Activated CD4-positive, alpha-beta T cell treated with anti-CD3 and anti-CD28 coated beads, Interleukin-2, amount 50 U/mL, for 24 hours (primary cell): ENCODE results near the gene CELSR2.

Source experiments
- DNase-seq, 2 donors: peaks; one replicate each; pipeline ENCODE4 v3.0.0-alpha.2; 2020; ENCODE audit warnings: low read depth in 1 of 2, low spot score in 1 of 2

CELSR2 gene

GRCh38 chr1:109263597-109264378, 14.4 kb downstream of the CELSR2 start:
- DNase-seq = peak; percentile 65 to 70

DNA sequence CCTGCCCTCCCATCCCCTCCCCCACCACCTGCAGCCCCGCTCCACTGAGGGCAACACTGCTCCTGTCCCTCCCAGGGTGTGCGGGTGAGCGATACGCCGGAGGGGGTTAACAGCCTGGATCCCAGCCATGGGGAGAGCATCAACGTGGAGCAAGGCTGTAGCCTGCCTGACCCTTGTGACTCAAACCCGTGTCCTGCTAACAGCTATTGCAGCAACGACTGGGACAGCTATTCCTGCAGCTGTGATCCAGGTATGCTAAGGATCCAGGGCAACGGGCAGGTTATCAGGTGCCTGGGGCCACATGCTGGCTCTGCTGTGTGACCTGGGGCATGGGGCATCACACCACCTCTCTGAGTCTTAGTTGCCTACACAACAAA, 15.0 kb downstream of the CELSR2 start:
- no peak for DNase-seq

DNA sequence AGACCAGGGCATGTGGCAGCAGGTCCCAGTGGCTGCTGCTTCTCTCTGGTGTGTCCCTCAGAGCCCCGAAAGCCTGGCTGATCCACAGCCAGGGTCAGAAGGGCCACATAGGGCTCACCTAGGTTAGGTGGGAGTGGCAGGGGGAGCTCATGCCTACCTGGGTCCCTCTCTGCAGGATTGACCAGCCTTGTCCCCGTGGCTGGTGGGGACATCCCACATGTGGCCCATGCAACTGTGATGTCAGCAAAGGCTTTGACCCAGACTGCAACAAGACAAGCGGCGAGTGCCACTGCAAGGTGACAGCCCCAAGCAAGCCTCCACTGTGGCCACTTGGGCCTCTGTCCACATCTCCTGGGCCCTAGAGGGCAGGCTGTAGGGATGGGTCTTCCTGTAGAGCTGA, 15.7 kb downstream of the CELSR2 start:
- DNase-seq = no peak

GRCh38 chr1:109265741-109266330, 16.5 kb downstream of the CELSR2 start:
- DNase-seq = no peak

- DNase-seq = no peak
Measured at GRCh38 chr1:109266965-109267364, 17.6 kb downstream of the CELSR2 start.

GRCh38 chr1:109267743-109268300, 18.5 kb downstream of the CELSR2 start:
- no peak for DNase-seq

- DNase-seq = no peak
Measured at GRCh38 chr1:109268431-109269211, 19.3 kb downstream of the CELSR2 start.

DNA sequence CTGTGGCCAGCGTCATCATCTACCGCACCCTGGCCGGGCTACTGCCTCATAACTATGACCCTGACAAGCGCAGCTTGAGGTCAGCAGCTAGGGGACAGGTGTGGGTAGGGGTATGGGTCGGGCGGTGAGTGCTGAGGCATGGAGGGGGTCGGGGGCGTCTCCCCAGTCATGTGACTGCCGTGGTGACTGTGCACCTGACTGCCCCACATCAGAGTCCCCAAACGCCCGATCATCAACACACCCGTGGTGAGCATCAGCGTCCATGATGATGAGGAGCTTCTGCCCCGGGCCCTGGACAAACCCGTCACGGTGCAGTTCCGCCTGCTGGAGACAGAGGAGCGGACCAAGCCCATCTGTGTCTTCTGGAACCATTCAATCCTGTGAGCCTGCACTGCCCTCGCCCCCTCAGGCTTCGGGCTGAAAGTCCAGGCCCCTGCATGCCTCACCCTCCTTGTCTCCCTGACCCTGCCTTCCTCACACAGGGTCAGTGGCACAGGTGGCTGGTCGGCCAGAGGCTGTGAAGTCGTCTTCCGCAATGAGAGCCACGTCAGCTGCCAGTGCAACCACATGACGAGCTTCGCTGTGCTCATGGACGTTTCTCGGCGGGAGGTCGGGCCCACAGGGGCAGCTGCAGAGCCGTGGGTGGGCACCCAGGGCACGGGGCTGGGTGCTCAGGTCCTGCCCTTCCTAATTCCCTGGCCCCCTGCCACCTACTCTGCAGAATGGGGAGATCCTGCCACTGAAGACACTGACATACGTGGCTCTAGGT, 20.1 kb downstream of the CELSR2 start:
- DNase-seq = no peak

GRCh38 chr1:109269981-109270622, 20.8 kb downstream of the CELSR2 start:
- DNase-seq = no peak

DNA sequence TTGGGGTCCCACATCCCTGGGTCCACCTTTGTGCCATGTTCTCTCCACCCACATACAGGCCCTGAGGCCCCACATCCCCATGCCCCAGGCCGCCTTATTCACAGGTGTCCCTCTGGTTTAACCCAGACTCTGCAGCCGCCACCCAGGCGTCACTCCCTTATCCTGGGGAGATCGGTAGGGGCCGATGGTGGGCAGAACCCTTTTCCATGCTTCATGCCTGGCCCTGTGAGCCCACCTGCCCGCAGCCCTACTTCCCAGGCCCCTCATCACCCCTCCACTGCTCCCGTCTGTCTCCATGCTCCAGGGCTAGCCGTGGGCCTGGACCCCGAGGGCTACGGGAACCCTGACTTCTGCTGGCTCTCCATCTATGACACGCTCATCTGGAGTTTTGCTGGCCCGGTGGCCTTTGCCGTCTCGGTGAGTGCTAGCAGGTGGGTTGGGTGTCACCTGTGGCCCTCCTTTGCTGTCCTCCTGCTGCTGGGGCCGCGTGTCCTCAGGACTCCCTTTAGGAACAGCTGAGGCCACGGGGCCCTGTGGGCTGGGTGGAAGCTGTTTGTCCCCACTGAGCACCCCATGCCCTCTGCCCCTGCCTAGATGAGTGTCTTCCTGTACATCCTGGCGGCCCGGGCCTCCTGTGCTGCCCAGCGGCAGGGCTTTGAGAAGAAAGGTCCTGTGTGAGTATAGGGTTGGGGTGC, 21.4 kb downstream of the CELSR2 start:
- DNase-seq = no peak

DNA sequence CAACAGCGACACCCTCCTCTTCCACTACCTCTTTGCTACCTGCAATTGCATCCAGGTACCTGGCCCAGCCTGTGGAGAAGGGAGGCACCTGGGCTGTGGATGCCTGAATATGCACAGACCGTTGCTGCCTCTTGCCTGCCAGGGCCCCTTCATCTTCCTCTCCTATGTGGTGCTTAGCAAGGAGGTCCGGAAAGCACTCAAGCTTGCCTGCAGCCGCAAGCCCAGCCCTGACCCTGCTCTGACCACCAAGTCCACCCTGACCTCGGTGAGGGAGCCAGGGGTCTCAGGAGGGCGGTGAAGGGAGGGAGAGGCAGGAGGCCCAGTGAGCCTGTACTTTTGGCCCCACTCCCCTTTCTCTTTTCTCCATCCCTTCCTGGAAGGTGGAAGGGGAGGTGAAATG, 22.1 kb downstream of the CELSR2 start:
- no peak for DNase-seq

DNA sequence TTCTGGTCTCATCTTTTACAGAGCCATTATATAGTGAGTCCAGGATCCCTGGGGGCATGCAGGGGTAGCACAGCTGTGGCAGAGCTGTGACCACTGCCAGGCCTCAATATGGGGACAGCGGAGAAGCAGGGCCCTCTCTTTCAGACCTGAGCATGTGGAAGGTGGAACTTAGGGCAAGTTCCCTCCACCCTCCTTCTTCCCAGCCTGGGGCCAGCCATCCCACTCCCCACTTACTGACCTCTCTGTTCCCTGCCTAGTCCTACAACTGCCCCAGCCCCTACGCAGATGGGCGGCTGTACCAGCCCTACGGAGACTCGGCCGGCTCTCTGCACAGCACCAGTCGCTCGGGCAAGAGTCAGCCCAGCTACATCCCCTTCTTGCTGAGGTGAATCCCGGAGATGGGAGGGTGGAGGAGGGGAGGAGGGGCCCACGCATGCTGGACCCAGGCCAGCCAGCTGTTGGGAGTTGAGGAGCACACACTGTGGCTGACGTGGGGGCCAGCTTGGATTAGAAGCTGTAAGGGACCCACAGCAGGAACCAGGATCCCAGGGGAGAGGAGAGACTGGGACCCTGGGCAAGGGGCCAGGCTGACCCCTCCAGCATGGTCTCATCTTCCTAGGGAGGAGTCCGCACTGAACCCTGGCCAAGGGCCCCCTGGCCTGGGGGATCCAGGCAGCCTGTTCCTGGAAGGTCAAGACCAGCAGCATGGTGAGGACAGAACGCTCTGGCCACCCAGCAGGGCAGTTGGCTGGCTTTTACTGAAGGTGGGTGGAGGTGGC, 22.9 kb downstream of the CELSR2 start:
- DNase-seq = no peak

DNA sequence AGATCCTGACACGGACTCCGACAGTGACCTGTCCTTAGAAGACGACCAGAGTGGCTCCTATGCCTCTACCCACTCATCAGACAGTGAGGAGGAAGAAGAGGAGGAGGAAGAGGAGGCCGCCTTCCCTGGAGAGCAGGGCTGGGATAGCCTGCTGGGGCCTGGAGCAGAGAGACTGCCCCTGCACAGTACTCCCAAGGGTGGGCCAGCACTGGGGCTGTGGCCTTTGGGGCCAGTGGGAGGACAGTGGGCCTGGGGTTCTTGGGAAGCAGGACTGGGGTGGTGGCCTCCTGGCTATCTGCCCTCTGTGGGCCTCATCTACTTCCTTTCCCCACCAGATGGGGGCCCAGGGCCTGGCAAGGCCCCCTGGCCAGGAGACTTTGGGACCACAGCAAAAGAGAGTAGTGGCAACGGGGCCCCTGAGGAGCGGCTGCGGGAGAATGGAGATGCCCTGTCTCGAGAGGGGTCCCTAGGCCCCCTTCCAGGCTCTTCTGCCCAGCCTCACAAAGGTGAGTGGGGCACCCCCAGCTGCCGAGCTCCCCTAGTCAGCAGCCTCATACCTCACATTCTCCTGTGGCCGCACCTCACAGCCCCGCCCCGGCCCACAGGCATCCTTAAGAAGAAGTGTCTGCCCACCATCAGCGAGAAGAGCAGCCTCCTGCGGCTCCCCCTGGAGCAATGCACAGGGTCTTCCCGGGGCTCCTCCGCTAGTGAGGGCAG, 23.6 kb downstream of the CELSR2 start:
- no peak for DNase-seq

DNA sequence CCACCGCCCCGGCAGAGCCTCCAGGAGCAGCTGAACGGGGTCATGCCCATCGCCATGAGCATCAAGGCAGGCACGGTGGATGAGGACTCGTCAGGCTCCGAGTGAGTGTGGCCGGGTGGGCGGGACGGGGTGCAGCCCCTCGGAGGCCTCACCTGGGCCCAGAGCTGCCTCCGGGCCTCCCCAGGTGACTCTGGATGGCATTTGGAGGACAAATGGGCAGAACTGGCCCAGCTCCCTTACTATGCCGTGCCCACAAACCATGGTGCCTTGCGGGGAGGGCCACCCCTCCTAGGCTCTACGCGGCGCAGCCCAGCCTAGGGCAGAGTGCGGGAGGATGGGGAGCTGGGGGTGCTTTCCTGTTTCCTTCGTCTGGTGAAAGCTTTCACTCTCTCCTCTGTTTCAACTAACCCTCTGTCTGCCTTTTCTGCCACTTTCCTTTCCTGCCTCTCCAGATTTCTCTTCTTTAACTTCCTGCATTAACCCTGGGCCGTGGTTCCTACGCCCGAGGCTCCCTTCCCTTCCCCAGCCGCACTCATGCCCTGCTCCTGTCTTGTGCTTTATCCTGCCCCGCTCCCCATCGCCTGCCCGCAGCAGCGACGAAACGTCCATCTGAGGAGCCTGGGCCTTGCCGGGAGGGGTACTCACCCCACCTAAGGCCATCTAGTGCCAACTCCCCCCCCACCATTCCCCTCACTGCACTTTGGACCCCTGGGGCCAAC, 24.4 kb downstream of the CELSR2 start:
- no peak for DNase-seq

- DNase-seq = no peak
Measured at GRCh38 chr1:109274533-109275476, 25.5 kb downstream of the CELSR2 start.

GRCh38 chr1:109275706-109276345, 26.5 kb downstream of the CELSR2 start:
- no peak for DNase-seq
